ENCODE results near the gene LRRK1. TPM values are rescaled to one million over a fixed set of nuclear protein-coding genes. Genes with fewer than 3 reads are reported as not detected.
"Not testable (repeated sequence)": the region's sequence is repeated elsewhere in the genome, so short reads cannot be mapped to it uniquely, and the experiment has no call there.

The LRRK1 gene
- total and polyA plus RNA-seq, 2 experiments from 2014 or later, result 6.2 to 6.4 TPM

DNA sequence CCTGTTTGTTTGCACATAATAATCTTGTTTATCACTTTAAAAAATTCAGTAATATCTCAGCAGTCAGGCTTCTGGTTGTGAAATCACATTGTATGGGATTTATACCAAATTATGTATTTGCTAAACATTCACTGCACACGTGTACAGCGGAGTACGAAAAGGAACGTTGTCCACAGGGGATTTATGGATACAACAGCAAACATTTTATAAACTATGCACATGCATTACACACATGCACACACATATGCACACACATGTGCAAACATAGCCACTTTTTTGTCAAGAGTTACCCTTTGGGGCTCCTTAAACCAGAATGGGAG lies 150.5 kb downstream of the LRRK1 start:
- in situ Hi-C loops (cut with MboI), result no loop called here
- TF ChIP-seq EZH2phosphoT487 (IDR thresholded peaks at IDR 0.05; ENCODE audit: insufficient read depth, low read depth), result no peak
- TF ChIP-seq EZH2 (IDR thresholded peaks at IDR 0.05; ENCODE audit: insufficient read depth, poor library complexity, severe bottlenecking), result no peak
- Histone ChIP-seq H3F3A (ENCODE audit: insufficient read depth) (peaks cover 17% of the 10 kb centered on the region), H2AFZ (no peak overlapping the region), H4K20me1 (ENCODE audit: insufficient read depth) (no peaks in the 10 kb centered on the region), H3K4me3 (no peak overlapping the region), H3K4me1 (ENCODE audit: insufficient read depth) (peaks cover 11% of the 10 kb centered on the region), H3K27ac (no peak overlapping the region), H3K4me2 (ENCODE audit: unreplicated experiment) (no peak overlapping the region), H3K27me3 (replicated peaks; ENCODE audit: insufficient read depth) (no peaks in the 10 kb centered on the region), H3K79me2 (ENCODE audit: insufficient read depth) (no peaks in the 10 kb centered on the region), H3K9me2 (ENCODE audit: insufficient read depth) (no peaks in the 10 kb centered on the region), H3K9me3 (ENCODE audit: low read depth) (no peaks in the 10 kb centered on the region), H3K36me3 (ENCODE audit: low read depth) (no peaks in the 10 kb centered on the region), H3K9ac (no peak overlapping the region)
- no peak for DNase-seq
- 82 to 86% methylated on average over 4 of the region's 4 CpGs for WGBS, 2 experiments (ENCODE audit: low coverage in 1 of 2, low lambda C conversion rate in 2 of 2, missing lambda C conversion rate in 2 of 2)

DNA sequence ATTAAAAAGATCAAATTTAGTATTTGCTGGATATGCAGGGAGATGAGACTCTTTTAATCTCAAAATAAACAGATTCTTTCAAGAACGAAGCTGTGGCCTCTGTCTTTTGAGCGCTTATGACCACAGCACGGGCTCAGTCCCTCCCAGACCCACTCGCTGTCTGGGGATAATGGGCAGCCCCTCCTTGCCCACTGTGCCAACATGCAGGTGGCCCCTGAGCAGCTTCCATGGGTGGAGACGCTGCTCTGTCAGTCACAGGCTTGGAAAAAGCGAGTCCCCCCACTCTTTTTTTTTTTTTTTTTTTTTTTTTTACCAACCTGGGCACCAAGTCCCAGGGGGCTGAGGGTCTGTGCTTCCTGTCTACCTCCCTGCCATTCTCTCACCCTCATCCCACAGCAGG lies 150.9 kb downstream of the LRRK1 start:
- Histone ChIP-seq H3K27ac (peak overlapping the region; percentile 92), H3K79me2 (ENCODE audit: insufficient read depth) (no peaks in the 10 kb centered on the region), H3K36me3 (ENCODE audit: low read depth) (no peaks in the 10 kb centered on the region), H3F3A (ENCODE audit: insufficient read depth) (peaks cover 17% of the 10 kb centered on the region), H2AFZ (0 out of 2 replicates have a peak overlapping the region, but pooled peaks have one; percentile 26), H3K4me3 (no peak overlapping the region), H3K9me3 (ENCODE audit: low read depth) (no peaks in the 10 kb centered on the region), H3K27me3 (replicated peaks; ENCODE audit: insufficient read depth) (no peaks in the 10 kb centered on the region), H3K4me1 (ENCODE audit: insufficient read depth) (peaks cover 11% of the 10 kb centered on the region), H4K20me1 (ENCODE audit: insufficient read depth) (no peaks in the 10 kb centered on the region), H3K9me2 (ENCODE audit: insufficient read depth) (no peaks in the 10 kb centered on the region), H3K4me2 (ENCODE audit: unreplicated experiment) (no peak overlapping the region), H3K9ac (peak overlapping the region; percentile 75)
- in situ Hi-C loops (cut with MboI), result no loop called here
- TF ChIP-seq EZH2 (IDR thresholded peaks at IDR 0.05; ENCODE audit: insufficient read depth, poor library complexity, severe bottlenecking) (no peak), EZH2phosphoT487 (IDR thresholded peaks at IDR 0.05; ENCODE audit: insufficient read depth, low read depth) (no peak)
- no peak for DNase-seq
- 73 to 74% methylated on average over 6 of the region's 6 CpGs for WGBS, 2 experiments (ENCODE audit: low coverage in 1 of 2, low lambda C conversion rate in 2 of 2, missing lambda C conversion rate in 2 of 2)

DNA sequence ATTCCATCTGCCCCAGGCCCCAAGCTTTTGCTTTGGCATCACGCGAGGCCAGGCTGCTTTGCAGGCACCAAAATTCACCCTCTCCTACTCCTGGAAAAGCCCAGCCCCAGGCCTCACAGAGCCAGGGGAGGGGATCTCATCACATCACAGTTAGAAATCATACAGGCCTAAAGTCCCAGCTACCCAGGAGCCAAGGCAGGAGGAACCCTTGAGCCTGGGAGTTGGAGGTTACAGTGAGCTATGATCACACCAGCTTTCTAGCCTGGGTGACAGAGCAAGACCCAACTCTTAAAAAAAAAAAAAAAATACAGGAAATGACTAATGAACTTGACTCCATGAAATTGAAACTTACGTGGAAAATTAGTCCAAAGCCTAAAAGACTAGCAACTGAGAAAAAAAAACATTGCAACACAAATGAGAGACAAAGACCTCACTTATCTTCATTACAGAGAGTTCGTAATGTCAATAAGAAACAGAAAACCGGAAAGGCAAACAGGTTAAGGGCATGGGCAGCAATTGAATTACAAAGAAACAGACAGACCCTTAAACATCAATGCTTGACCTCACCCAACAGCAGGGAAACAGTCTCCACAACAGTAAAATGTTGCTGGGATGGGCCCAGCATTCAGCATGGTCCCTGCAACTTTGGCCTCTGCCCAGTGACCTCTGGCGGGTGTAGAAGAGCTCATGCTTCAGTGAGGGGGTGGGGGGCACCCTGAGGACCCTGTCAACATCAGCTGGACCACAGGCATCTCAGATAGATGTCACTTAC lies 151.5 kb downstream of the LRRK1 start:
- Histone ChIP-seq H3K9me3 (ENCODE audit: low read depth) (no peaks in the 10 kb centered on the region), H3K27ac (peak overlapping the region; percentile 92), H3K9me2 (ENCODE audit: insufficient read depth) (no peaks in the 10 kb centered on the region), H3K36me3 (ENCODE audit: low read depth) (no peaks in the 10 kb centered on the region), H3F3A (ENCODE audit: insufficient read depth) (peaks cover 17% of the 10 kb centered on the region), H3K27me3 (replicated peaks; ENCODE audit: insufficient read depth) (no peaks in the 10 kb centered on the region), H3K4me2 (ENCODE audit: unreplicated experiment) (peak overlapping the region; percentile 34), H3K79me2 (ENCODE audit: insufficient read depth) (no peaks in the 10 kb centered on the region), H3K9ac (peak overlapping the region; percentile 75), H3K4me3 (peak overlapping the region; percentile 39), H2AFZ (peak overlapping the region; percentile 60), H4K20me1 (ENCODE audit: insufficient read depth) (no peaks in the 10 kb centered on the region), H3K4me1 (ENCODE audit: insufficient read depth) (peaks cover 11% of the 10 kb centered on the region)
- in situ Hi-C loops (cut with MboI), result no loop called here
- DNase-seq, result peak; percentile 90
- 37% methylated on average over 6 of the region's 6 CpGs for WGBS, 2 experiments (ENCODE audit: low coverage in 1 of 2, low lambda C conversion rate in 2 of 2, missing lambda C conversion rate in 2 of 2)
- no peak for TF ChIP-seq EZH2 (IDR thresholded peaks at IDR 0.05; ENCODE audit: insufficient read depth, poor library complexity, severe bottlenecking)
- TF ChIP-seq EZH2phosphoT487 (IDR thresholded peaks at IDR 0.05; ENCODE audit: insufficient read depth, low read depth), result no peak

GRCh38 chr15:101071651-101072050 lies 152.5 kb downstream of the LRRK1 start:
- Histone ChIP-seq H3K27ac (no peak overlapping the region), H3K79me2 (ENCODE audit: insufficient read depth) (no peaks in the 10 kb centered on the region), H2AFZ (no peak overlapping the region), H3K4me2 (ENCODE audit: unreplicated experiment) (no peak overlapping the region), H3K27me3 (replicated peaks; ENCODE audit: insufficient read depth) (no peaks in the 10 kb centered on the region), H3F3A (ENCODE audit: insufficient read depth) (peaks cover 17% of the 10 kb centered on the region), H4K20me1 (ENCODE audit: insufficient read depth) (no peaks in the 10 kb centered on the region), H3K9ac (no peak overlapping the region), H3K9me2 (ENCODE audit: insufficient read depth) (no peaks in the 10 kb centered on the region), H3K4me1 (ENCODE audit: insufficient read depth) (peaks cover 11% of the 10 kb centered on the region), H3K36me3 (ENCODE audit: low read depth) (no peaks in the 10 kb centered on the region), H3K4me3 (no peak overlapping the region), H3K9me3 (ENCODE audit: low read depth) (no peaks in the 10 kb centered on the region)
- TF ChIP-seq EZH2 (IDR thresholded peaks at IDR 0.05; ENCODE audit: insufficient read depth, poor library complexity, severe bottlenecking) (no peak), EZH2phosphoT487 (IDR thresholded peaks at IDR 0.05; ENCODE audit: insufficient read depth, low read depth) (no peak)
- in situ Hi-C loops (cut with MboI), result no loop called here
- 98% methylated on average over 10 of the region's 10 CpGs for WGBS, 2 experiments (ENCODE audit: low coverage in 1 of 2, low lambda C conversion rate in 2 of 2, missing lambda C conversion rate in 2 of 2)
- DNase-seq, result no peak

- H2AFZ ChIP-seq; H3K9me3 ChIP-seq (ENCODE audit: low read depth); in situ Hi-C loops (cut with MboI); H3K4me2 ChIP-seq (ENCODE audit: unreplicated experiment); H3K4me3 ChIP-seq; H3K27ac ChIP-seq; H3K79me2 ChIP-seq (ENCODE audit: insufficient read depth); DNase-seq; H3K9ac ChIP-seq; H3K36me3 ChIP-seq (ENCODE audit: low read depth); H4K20me1 ChIP-seq (ENCODE audit: insufficient read depth); H3K27me3 ChIP-seq (replicated peaks; ENCODE audit: insufficient read depth); H3K9me2 ChIP-seq (ENCODE audit: insufficient read depth): not testable (repeated sequence)
- WGBS, 2 experiments (ENCODE audit: low coverage in 1 of 2, low lambda C conversion rate in 2 of 2, missing lambda C conversion rate in 2 of 2), result 97 to 98% methylated on average over 4 of the region's 4 CpGs
- H3K4me1 ChIP-seq (ENCODE audit: insufficient read depth), result peaks cover 11% of the 10 kb centered on the region
- H3F3A ChIP-seq (ENCODE audit: insufficient read depth), result peaks cover 17% of the 10 kb centered on the region
Measured at GRCh38 chr15:101072235-101072634, 153.1 kb downstream of the LRRK1 start.

- H3K4me3 ChIP-seq; H3K9me2 ChIP-seq (ENCODE audit: insufficient read depth); H3K36me3 ChIP-seq (ENCODE audit: low read depth); H3K4me2 ChIP-seq (ENCODE audit: unreplicated experiment); H3K9ac ChIP-seq; in situ Hi-C loops (cut with MboI); H3K79me2 ChIP-seq (ENCODE audit: insufficient read depth); H3K27ac ChIP-seq; H4K20me1 ChIP-seq (ENCODE audit: insufficient read depth); H3F3A ChIP-seq (ENCODE audit: insufficient read depth); H3K9me3 ChIP-seq (ENCODE audit: low read depth); DNase-seq; H3K4me1 ChIP-seq (ENCODE audit: insufficient read depth); H2AFZ ChIP-seq; H3K27me3 ChIP-seq (replicated peaks; ENCODE audit: insufficient read depth): not testable (repeated sequence)
- 88 to 90% methylated on average over 15 of the region's 15 CpGs for WGBS, 2 experiments (ENCODE audit: low coverage in 1 of 2, low lambda C conversion rate in 2 of 2, missing lambda C conversion rate in 2 of 2)
Measured at GRCh38 chr15:101077806-101078668, 158.9 kb downstream of the LRRK1 start.
